Hepatocyte (in vitro differentiated cells): ENCODE results near the gene ATP4A. TPM values are rescaled to one million over a fixed set of nuclear protein-coding genes. Genes with fewer than 3 reads are reported as not detected.
A peak's percentile ranks its signal among the peaks of the same experiment; 100 is the strongest.

Experiments
- DNase-seq: peaks from one replicate; pipeline ENCODE4 v3.0.0-alpha.2; 2016; ENCODE audit warnings: low spot score
- H2AFZ ChIP-seq: fragments of 200-600 bp; sonication (generic); 2 replicates; pipeline ENCODE4 v1.6.0; 2016; ENCODE audit warnings: antibody characterized with exemption, mild to moderate bottlenecking
- H3K27ac ChIP-seq: fragments of 200-600 bp; sonication (generic); 2 replicates; pipeline ENCODE4 v1.5.1; 2016; ENCODE audit warnings: mild to moderate bottlenecking
- H3K27me3 ChIP-seq: fragments of 200-600 bp; sonication (generic); 2 replicates; pipeline ENCODE4 v1.6.1; 2016
- H3K36me3 ChIP-seq: fragments of 200-600 bp; sonication (generic); replicated peaks from 2 replicates; pipeline ENCODE4 v1.5.1; 2016; ENCODE audit warnings: low read depth; ENCODE audit not compliant: insufficient read depth
- H3K4me1 ChIP-seq: fragments of 200-600 bp; sonication (generic); 2 replicates; pipeline ENCODE4 v1.5.1; 2016; ENCODE audit warnings: mild to moderate bottlenecking, moderate library complexity; ENCODE audit not compliant: insufficient read depth
- H3K4me2 ChIP-seq: fragments of 200-600 bp; sonication (generic); 2 replicates; pipeline ENCODE4 v1.6.0; 2016
- H3K4me3 ChIP-seq: fragments of 200-600 bp; sonication (generic); 2 replicates; pipeline ENCODE4 v1.5.1; 2016; ENCODE audit warnings: mild to moderate bottlenecking
- H3K79me2 ChIP-seq: fragments of 200-600 bp; sonication (generic); 2 replicates; pipeline ENCODE4 v1.6.0; 2017; ENCODE audit warnings: mild to moderate bottlenecking
- H3K9me2 ChIP-seq: fragments of 200-600 bp; sonication (generic); replicated peaks from 2 replicates; pipeline ENCODE4 v1.6.0; 2017; ENCODE audit warnings: mild to moderate bottlenecking; ENCODE audit not compliant: insufficient read depth
- H3K9me3 ChIP-seq: fragments of 200-600 bp; sonication (generic); 2 replicates; pipeline ENCODE4 v1.5.1; 2016; ENCODE audit warnings: low read depth, mild to moderate bottlenecking
- H4K20me1 ChIP-seq: fragments of 200-600 bp; sonication (generic); 2 replicates; pipeline ENCODE4 v1.6.0; 2016; ENCODE audit warnings: mild to moderate bottlenecking; ENCODE audit not compliant: insufficient read depth, poor library complexity, severe bottlenecking
- CTCF ChIP-seq: fragments of 200-600 bp; sonication (generic); IDR thresholded peaks from 2 replicates; pipeline ENCODE4 v1.5.1; 2016; ENCODE audit warnings: antibody characterized with exemption, mild to moderate bottlenecking; ENCODE audit not compliant: poor library complexity
- EZH2 ChIP-seq: fragments of 200-600 bp; sonication (generic); IDR thresholded peaks from 2 replicates; pipeline ENCODE4 v1.6.1; 2016; ENCODE audit warnings: antibody characterized with exemption, mild to moderate bottlenecking, borderline replicate concordance
- EZH2phosphoT487 ChIP-seq: fragments of 200-600 bp; sonication (generic); IDR thresholded peaks from one replicate; pipeline ENCODE4 v1.6.1; 2018; ENCODE audit warnings: antibody characterized with exemption, mild to moderate bottlenecking, low read depth, moderate library complexity; ENCODE audit not compliant: unreplicated experiment, severe bottlenecking
- WGBS: methylation state at CpG from one replicate; pipeline ENCODE4 v1.1.6; 2016; ENCODE audit warnings: low lambda C conversion rate; ENCODE audit errors: missing lambda C conversion rate; 5-methylcytosine and 5-hydroxymethylcytosine counted together
- polyA plus RNA-seq: library from polyadenylated mRNA; unstranded; fragments of >200 nt; fragmentation: Nextera tagmentation; extraction: Ambion mirVana; gene quantifications from 2 replicates; pipeline ENCODE4 v1.2.1, GENCODE V29; 2016
- total RNA-seq: library from RNA; depleted of rRNA; stranded (reverse); fragments of >200 nt; gene quantifications from 2 replicates; pipeline ENCODE4 v1.2.3, GENCODE V29; 2014

The ATP4A gene
- total and polyA plus RNA-seq, 2 experiments from 2014 or later, result 3.5 to 5.0 TPM

- DNase-seq, result no peak
- no peaks in the 10 kb centered on the region for H3K9me3 ChIP-seq
- peaks cover 6% of the 10 kb centered on the region for H3K79me2 ChIP-seq
- H3K27me3 ChIP-seq, result no peaks in the 10 kb centered on the region
- H3K4me1 ChIP-seq, result peaks cover 3% of the 10 kb centered on the region
- H3K4me2 ChIP-seq, result no peak overlapping the region
- no peaks in the 10 kb centered on the region for H3K36me3 ChIP-seq
- H3K27ac ChIP-seq, result no peak overlapping the region
- H3K9me2 ChIP-seq, result no peaks in the 10 kb centered on the region
- 82% methylated on average over 7 of the region's 7 CpGs for WGBS
- H3K4me3 ChIP-seq, result no peak overlapping the region
- H2AFZ ChIP-seq, result no peak overlapping the region
- no peak for TF ChIP-seq EZH2phosphoT487
- TF ChIP-seq EZH2, result no peak
- TF ChIP-seq CTCF, result no peak
- H4K20me1 ChIP-seq, result no peaks in the 10 kb centered on the region
Measured at GRCh38 chr19:35511337-35511736, 52.1 kb downstream of the ATP4A start.

GRCh38 chr19:35510626-35510964 lies 52.9 kb downstream of the ATP4A start:
- Histone ChIP-seq H3K4me1 (peaks cover 3% of the 10 kb centered on the region), H3K27ac (no peak overlapping the region), H3K4me3 (no peak overlapping the region), H3K27me3 (no peaks in the 10 kb centered on the region), H3K9me2 (no peaks in the 10 kb centered on the region), H3K9me3 (no peaks in the 10 kb centered on the region), H2AFZ (no peak overlapping the region), H3K4me2 (peak overlapping the region; percentile 80), H3K79me2 (peaks cover 6% of the 10 kb centered on the region), H3K36me3 (no peaks in the 10 kb centered on the region), H4K20me1 (no peaks in the 10 kb centered on the region)
- TF ChIP-seq EZH2phosphoT487 (no peak), EZH2 (no peak), CTCF (no peak)
- WGBS, result 31% methylated on average over 15 of the region's 15 CpGs
- no peak for DNase-seq

- TF ChIP-seq EZH2 (no peak), CTCF (peak; percentile 99)
Measured at GRCh38 chr19:35509861-35510625, 53.4 kb downstream of the ATP4A start.

More at GRCh38 chr19:35509861-35510625, 53.4 kb downstream of the ATP4A start:
- WGBS, result 2% methylated on average over 38 of the region's 39 CpGs
- peak overlapping the region; percentile 89 for H3K27ac ChIP-seq
- no peaks in the 10 kb centered on the region for H3K9me2 ChIP-seq
- peak overlapping the region; percentile 85 for H2AFZ ChIP-seq
- H3K4me3 ChIP-seq, result peak overlapping the region; percentile 36
- H3K36me3 ChIP-seq, result no peaks in the 10 kb centered on the region
- peaks cover 6% of the 10 kb centered on the region for H3K79me2 ChIP-seq
- no peaks in the 10 kb centered on the region for H3K27me3 ChIP-seq
- H3K4me2 ChIP-seq, result peak overlapping the region; percentile 80
- H4K20me1 ChIP-seq, result no peaks in the 10 kb centered on the region
- peaks cover 3% of the 10 kb centered on the region for H3K4me1 ChIP-seq
- peak; percentile 93 for DNase-seq
- H3K9me3 ChIP-seq, result no peaks in the 10 kb centered on the region
